OCI-LY7 (cell line): ENCODE measurements around the gene ATP1A2. TPM values are rescaled to one million over a fixed set of nuclear protein-coding genes. Genes with fewer than 3 reads are reported as not detected.

Source experiments
- Bru-seq: library from RNA; stranded (reverse); fragments of 400-500 nt; gene quantifications from one replicate; lab custom pipeline; 2021; lab: Mats Ljungman, UMichigan
- BruChase-seq, 2 experiments: library from RNA; stranded (reverse); fragments of 400-500 nt; gene quantifications; one replicate each; lab custom pipeline; 2021; lab: Mats Ljungman, UMichigan
- BruUV-seq: library from RNA; stranded (reverse); fragments of 400-500 nt; replicated peaks from 2 replicates; lab custom pipeline; 2021; lab: Mats Ljungman, UMichigan
- CTCF ChIA-PET: fragments of 300-600 bp; sonication (Branson Sonifier 250); formaldehyde crosslinking; loops from one replicate; lab custom pipeline; 2022; ENCODE audit warnings: antibody characterized with exemption; ENCODE audit not compliant: unreplicated experiment; lab: Charles Lee
- POLR2A ChIA-PET: fragments of 300-600 bp; sonication (Branson Sonifier 250); formaldehyde crosslinking; loops from one replicate; lab custom pipeline; 2022; ENCODE audit warnings: antibody characterized with exemption; lab: Charles Lee
- DNase-seq: peaks from one replicate; pipeline ENCODE4 v3.0.0-alpha.2; 2015; ENCODE audit warnings: low spot score
- H2AFZ ChIP-seq: fragments of 200-600 bp; sonication (generic), shearing (Covaris generic); 2 replicates; pipeline ENCODE4 v1.6.1; 2014; ENCODE audit warnings: mild to moderate bottlenecking, antibody characterized with exemption, low read length, moderate library complexity
- H3K27ac ChIP-seq: fragments of 200-600 bp; sonication (generic); 2 replicates; pipeline ENCODE4 v1.5.1; 2014; ENCODE audit warnings: mixed run types, low read depth, mild to moderate bottlenecking, moderate library complexity, low read length, inconsistent platforms; ENCODE audit not compliant: poor library complexity, severe bottlenecking
- H3K36me3 ChIP-seq: fragments of 200-600 bp; sonication (generic); 2 replicates; pipeline ENCODE4 v1.6.1; 2014; ENCODE audit warnings: mild to moderate bottlenecking, antibody characterized with exemption, low read length, moderate library complexity, mixed read lengths; ENCODE audit not compliant: insufficient read depth
- H3K4me1 ChIP-seq: fragments of 200-600 bp; sonication (generic); 2 replicates; pipeline ENCODE4 v1.5.1; 2014; ENCODE audit warnings: mild to moderate bottlenecking, low read length; ENCODE audit not compliant: insufficient read depth, poor library complexity, severe bottlenecking
- H3K4me2 ChIP-seq: fragments of 200-600 bp; sonication (generic); 2 replicates; pipeline ENCODE4 v1.6.1; 2014; ENCODE audit warnings: mild to moderate bottlenecking, low read length
- H3K4me3 ChIP-seq: fragments of 200-600 bp; sonication (generic); 2 replicates; pipeline ENCODE4 v1.5.1; 2014; ENCODE audit warnings: mild to moderate bottlenecking, low read depth, low read length; ENCODE audit not compliant: poor library complexity, severe bottlenecking
- H3K79me2 ChIP-seq: fragments of 200-600 bp; sonication (generic); 2 replicates; pipeline ENCODE4 v1.6.1; 2016; ENCODE audit warnings: low read depth, mild to moderate bottlenecking, low read length, moderate library complexity, mixed read lengths; ENCODE audit not compliant: insufficient read depth
- H3K9me2 ChIP-seq: fragments of 200-600 bp; sonication (generic); 2 replicates; pipeline ENCODE4 v1.6.1; 2016; ENCODE audit warnings: mild to moderate bottlenecking, low read length, mixed read lengths; ENCODE audit not compliant: insufficient read depth
- H3K9me3 ChIP-seq: fragments of 200-600 bp; sonication (generic); 2 replicates; pipeline ENCODE4 v1.6.1; 2014; ENCODE audit warnings: mild to moderate bottlenecking, mixed run types, low read length, mixed read lengths
- H4K20me1 ChIP-seq: fragments of 200-600 bp; sonication (generic); 2 replicates; pipeline ENCODE4 v1.6.1; 2014; ENCODE audit warnings: mild to moderate bottlenecking, antibody characterized with exemption, low read length, moderate library complexity, mixed read lengths; ENCODE audit not compliant: insufficient read depth
- CTCF ChIP-seq: fragments of 200-600 bp; sonication (generic); conservative IDR thresholded peaks from 2 replicates; pipeline ENCODE4 v1.5.1; 2014; ENCODE audit warnings: mild to moderate bottlenecking, antibody characterized with exemption, low read length, moderate library complexity, mixed read lengths
- EZH2phosphoT487 ChIP-seq: fragments of 200-600 bp; sonication (generic); IDR thresholded peaks from 2 replicates; pipeline ENCODE4 v1.6.1; 2018; ENCODE audit warnings: low read depth, borderline replicate concordance, mild to moderate bottlenecking, mixed run types, antibody characterized with exemption, low read length, moderate library complexity, mixed read lengths
- intact Hi-C: fragments of 100-400 bp; cut with micrococcal nuclease; formaldehyde crosslinking; loops from one replicate; pipeline ENCODE4 v1.10.0; 2022; ENCODE audit not compliant: unreplicated experiment
- long read RNA-seq: library from polyadenylated mRNA; stranded (forward); transcript quantifications from one replicate; pipeline ENCODE4 v2.0.0, GENCODE V29; 2022
- total RNA-seq, 2 experiments: library from RNA; depleted of rRNA in 1 of 2; stranded (reverse); fragments of >200 nt in 1 of 2; shearing (Covaris generic) in 1 of 2; gene quantifications; 2 replicates each; pipeline ENCODE4 v1.2.3, GENCODE V29; 2014 to 2022

The ATP1A2 gene
- total RNA-seq (2014; rRNA removed; shearing (Covaris generic)) (not detected in 2 replicates), total RNA-seq (2022) (not detected in 2 replicates), Bru-seq, nascent RNA (not detected), BruChase-seq, experiment 1, labeled RNA remaining after a 6-hour chase (not detected), BruChase-seq, experiment 2, labeled RNA remaining after a 2-hour chase (not detected)
- long read RNA-seq, result 0 reads

- TF ChIP-seq CTCF, result no peak
- TF ChIP-seq EZH2phosphoT487, result no peak
- BruUV-seq, result no TSS peak
- ChIA-PET CTCF (no interaction called here), POLR2A (interaction anchor here (0.6 kb wide), 1 partner anchor 30 kb away, joined by 3 read pairs; no protein-coding TSS in a partner anchor)
- no peak within 1 kb of the TSS for H3K4me2 ChIP-seq
- H3K4me1 ChIP-seq, result peaks cover 4% of the 10 kb centered on the region
- no peaks in the 10 kb centered on the region for H3K9me3 ChIP-seq
- H3K27ac ChIP-seq, result no peak within 1 kb of the TSS
- H3K79me2 ChIP-seq, result no peaks in the 10 kb centered on the region
- no peak within 1 kb of the TSS for H3K4me3 ChIP-seq
- intact Hi-C loops, result no loop called here
- H4K20me1 ChIP-seq, result no peaks in the 10 kb centered on the region
- no peaks in the 10 kb centered on the region for H3K9me2 ChIP-seq
- DNase-seq, result no peak
- no peaks in the 10 kb centered on the region for H3K36me3 ChIP-seq
- H2AFZ ChIP-seq, result no peak within 1 kb of the TSS
Measured at GRCh38 chr1:160115545-160116282, at the start of gene ATP1A2. Gene ATP1A2 (plus strand): TSS chr1:160115759. CDS start chr1:160115862, 103 bp downstream.

GRCh38 chr1:160066829-160067745 is 48.5 kb upstream of the ATP1A2 start:
- BruUV-seq, result no TSS peak
- H2AFZ ChIP-seq, result no peak overlapping the region
- H3K27ac ChIP-seq, result no peak overlapping the region
- CTCF ChIA-PET, result interaction anchor here (0.6 to 1.4 kb wide), 2 partner anchors 14 to 57 kb away, joined by 4 to 6 read pairs; partner anchors contain the start of gene KCNJ9
- POLR2A ChIA-PET, result interaction anchor here (0.6 kb wide), 1 partner anchor 68 kb away, joined by 3 read pairs; no protein-coding TSS in a partner anchor
- H3K4me1 ChIP-seq, result peaks cover 17% of the 10 kb centered on the region
- no peaks in the 10 kb centered on the region for H4K20me1 ChIP-seq
- no peak for DNase-seq
- intact Hi-C loops, result no loop called here
- no peak for TF ChIP-seq CTCF
- no peak for TF ChIP-seq EZH2phosphoT487
- H3K36me3 ChIP-seq, result no peaks in the 10 kb centered on the region
- H3K4me3 ChIP-seq, result no peak overlapping the region
- no peaks in the 10 kb centered on the region for H3K79me2 ChIP-seq
- H3K9me3 ChIP-seq, result no peaks in the 10 kb centered on the region
- no peaks in the 10 kb centered on the region for H3K9me2 ChIP-seq
- H3K4me2 ChIP-seq, result no peak overlapping the region
